Measurements from ENCODE around the gene SYT11. TPM values are rescaled to one million over a fixed set of nuclear protein-coding genes. Genes with fewer than 3 reads are reported as not detected.

The SYT11 gene
- total RNA-seq, 4 donors from 2014 or later: 4.2 to 11.2 (median 6.2) TPM

DNA sequence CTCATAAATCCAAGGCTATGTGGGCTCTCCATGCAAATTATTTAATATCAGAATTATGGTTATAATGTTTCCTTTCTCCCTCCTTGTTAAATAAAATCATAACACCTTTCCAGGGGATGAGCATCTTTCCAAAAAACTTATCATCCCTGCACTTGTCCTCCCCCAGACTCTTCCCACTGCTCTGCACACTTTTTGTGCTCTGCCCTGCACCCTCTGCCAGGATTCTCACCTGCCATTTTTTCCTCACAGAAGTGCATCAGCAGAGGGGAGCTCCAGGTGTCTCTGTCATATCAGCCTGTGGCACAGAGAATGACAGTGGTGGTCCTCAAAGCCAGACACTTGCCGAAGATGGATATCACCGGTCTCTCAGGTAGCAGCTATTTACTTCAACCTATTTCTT, 20.9 kb downstream of the SYT11 start:
- TF ChIP-seq, protein P1, sequence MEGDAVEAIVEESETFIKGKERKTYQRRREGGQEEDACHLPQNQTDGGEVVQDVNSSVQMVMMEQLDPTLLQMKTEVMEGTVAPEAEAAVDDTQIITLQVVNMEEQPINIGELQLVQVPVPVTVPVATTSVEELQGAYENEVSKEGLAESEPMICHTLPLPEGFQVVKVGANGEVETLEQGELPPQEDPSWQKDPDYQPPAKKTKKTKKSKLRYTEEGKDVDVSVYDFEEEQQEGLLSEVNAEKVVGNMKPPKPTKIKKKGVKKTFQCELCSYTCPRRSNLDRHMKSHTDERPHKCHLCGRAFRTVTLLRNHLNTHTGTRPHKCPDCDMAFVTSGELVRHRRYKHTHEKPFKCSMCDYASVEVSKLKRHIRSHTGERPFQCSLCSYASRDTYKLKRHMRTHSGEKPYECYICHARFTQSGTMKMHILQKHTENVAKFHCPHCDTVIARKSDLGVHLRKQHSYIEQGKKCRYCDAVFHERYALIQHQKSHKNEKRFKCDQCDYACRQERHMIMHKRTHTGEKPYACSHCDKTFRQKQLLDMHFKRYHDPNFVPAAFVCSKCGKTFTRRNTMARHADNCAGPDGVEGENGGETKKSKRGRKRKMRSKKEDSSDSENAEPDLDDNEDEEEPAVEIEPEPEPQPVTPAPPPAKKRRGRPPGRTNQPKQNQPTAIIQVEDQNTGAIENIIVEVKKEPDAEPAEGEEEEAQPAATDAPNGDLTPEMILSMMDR (IDR thresholded peaks at IDR 0.05): no peak
- ATAC-seq (ENCODE audit: low FRiP score) (no peak), DNase-seq (ENCODE audit: low spot score) (no peak)

DNA sequence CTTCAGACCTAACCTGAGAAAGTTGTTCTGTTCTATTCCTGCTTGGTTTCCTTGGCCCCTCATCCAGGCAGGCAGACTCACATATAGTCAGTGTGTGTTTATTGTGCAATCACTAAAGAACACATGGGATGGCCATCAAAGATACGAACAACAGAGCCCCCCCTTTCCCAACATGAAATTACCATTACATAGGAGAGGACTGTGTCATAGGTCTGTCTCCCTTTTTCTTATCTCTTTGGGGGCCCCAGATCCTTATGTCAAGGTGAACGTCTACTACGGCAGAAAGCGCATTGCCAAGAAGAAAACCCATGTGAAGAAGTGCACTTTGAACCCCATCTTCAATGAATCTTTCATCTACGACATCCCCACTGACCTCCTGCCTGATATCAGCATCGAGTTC, 21.6 kb downstream of the SYT11 start:
- TF ChIP-seq, protein P1 (IDR thresholded peaks at IDR 0.05): no peak
- ATAC-seq (ENCODE audit: low FRiP score) (no peak), DNase-seq (ENCODE audit: low spot score) (no peak)

DNA sequence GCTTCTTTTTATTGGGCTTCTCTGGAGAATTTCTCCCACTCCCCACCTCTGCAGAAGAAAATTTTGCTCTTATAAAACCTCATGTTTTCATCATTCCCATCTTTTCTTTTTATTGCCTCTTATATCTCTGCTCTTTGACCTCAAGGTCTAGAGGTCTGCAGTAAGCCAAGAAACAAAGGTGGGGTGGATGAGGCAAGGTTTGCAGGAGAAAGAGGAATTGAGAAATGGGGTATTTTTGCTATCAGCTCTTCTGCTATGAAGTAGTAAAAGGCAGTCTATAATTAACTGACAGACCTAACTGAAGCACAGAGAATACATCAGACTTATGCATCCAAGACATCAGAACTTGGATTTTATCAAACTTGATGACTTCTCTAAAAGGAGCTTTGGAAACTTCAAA, 22.9 kb downstream of the SYT11 start:
- TF ChIP-seq, protein P1 (IDR thresholded peaks at IDR 0.05): no peak
- ATAC-seq (ENCODE audit: low FRiP score) (no peak), DNase-seq (ENCODE audit: low spot score) (no peak)

DNA sequence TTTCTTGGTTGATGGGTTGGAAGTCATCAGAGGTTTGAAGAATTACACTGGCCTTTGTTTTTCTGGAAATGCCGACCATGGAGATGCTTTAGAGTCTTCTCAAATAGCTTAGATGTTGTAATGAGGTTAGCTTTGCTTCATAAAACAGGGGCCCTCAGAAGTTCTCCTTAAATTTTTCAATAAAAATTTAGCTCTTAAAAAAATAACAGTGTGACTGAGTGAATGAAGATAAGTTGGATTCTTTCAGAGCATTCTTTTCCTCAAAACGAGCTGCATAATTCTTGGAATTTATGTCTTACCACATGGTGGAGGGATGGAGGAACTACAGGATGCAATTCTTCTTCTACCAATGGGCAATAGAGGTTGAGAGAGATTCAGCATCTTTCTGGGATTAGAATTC, 23.4 kb downstream of the SYT11 start:
- TF ChIP-seq, protein P1 (IDR thresholded peaks at IDR 0.05): no peak
- DNase-seq (ENCODE audit: low spot score) (no peak), ATAC-seq (ENCODE audit: low FRiP score) (no peak)

DNA sequence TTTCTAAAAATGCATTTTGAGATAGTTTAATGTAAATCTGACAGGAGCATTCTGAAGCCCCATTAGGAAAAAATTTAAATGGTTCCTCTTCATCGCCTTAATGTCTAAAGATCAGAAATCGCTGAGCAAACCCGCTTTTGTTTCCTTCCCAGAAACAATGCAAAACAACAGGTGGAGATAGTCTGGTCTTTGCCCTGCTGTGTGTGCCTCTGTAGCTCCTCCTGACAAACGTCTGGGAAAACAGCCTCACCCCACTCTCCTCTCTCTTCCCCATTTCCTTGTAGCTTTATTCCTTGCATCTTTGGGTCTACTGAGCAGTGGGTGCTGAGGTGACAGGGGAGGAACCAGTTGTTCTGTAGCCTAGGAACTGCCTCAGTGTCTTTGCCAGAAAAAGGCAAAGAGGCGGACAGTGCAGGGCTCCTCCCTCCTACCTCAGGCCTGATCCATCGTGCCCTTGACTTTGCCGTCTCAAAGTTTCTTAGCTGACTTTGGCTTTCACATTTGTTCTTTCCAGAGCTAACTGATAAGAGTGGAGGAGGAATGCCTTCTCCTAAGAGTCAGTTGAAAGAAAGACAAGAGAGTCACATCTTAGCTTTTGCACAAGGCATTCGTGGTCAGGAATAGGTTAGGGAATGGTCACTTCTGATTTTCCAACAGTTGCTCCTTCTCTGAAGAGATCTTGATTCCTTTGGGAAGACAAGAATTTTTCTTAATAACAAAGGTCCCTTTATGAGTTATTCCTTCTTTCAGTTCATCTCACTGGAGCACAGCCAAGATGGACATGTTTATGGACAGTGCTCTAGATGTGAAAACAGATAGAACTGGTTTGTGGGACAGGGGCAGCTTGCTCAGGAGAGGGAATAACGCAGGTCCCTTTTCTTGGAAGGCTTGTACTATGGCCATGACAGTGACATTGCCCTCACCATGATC, 24.9 kb downstream of the SYT11 start:
- ATAC-seq (ENCODE audit: low FRiP score): no peak
- TF ChIP-seq, protein P1 (IDR thresholded peaks at IDR 0.05): no peak
- DNase-seq (ENCODE audit: low spot score): no peak

DNA sequence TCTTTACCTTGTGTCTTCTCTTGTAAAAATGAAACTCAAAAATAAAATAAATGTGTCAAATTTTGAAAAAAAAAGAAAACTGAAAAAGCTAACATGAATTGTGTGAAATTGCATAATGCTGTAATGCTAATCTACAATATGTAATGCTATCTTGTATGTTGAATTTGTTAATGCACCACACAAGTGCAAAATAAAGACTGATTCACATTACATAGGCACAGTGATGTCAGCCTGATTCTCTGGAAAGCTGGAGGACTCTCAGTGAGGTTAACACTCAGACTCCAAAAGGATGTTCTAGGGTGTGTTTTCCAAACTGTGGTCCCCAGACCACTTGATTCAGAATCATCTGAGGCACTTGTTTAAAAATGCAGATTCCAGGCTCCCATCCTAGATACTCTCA, 25.6 kb downstream of the SYT11 start:
- ATAC-seq (ENCODE audit: low FRiP score) (no peak), DNase-seq (ENCODE audit: low spot score) (no peak)
- TF ChIP-seq, protein P1 (IDR thresholded peaks at IDR 0.05): no peak

DNA sequence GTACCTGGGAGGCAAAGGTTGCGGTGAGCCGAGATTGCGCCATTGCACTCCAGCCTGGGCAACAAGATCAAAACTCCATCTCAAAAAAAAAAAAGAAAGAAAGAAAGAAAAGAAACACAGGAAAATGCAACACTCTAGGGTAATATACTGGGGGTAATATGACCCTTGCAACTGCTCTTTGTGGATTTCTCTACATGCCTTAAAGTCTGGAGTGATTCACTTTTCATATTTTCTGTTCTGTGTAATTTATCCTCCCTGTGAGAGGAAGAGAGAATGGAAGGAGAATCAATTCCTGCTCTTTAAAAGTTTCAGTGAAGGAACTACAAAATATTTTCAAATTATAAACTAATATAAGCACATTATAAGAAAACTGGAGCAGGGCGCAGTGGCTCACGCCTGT, 29.1 kb downstream of the SYT11 start:
- TF ChIP-seq, protein P1 (IDR thresholded peaks at IDR 0.05): no peak
- DNase-seq (ENCODE audit: low spot score): no peak
- no peak for ATAC-seq (ENCODE audit: low FRiP score)
